Measurements from ENCODE around the gene SEBOX.
A peak's percentile ranks its signal among the peaks of the same experiment; 100 is the strongest.

Gene SEBOX

GRCh38 chr17:28324267-28324745 is 40.7 kb downstream of the SEBOX start:
- no peak for DNase-seq (ENCODE audit: extremely low read depth in 1 of 2, low read depth in 1 of 2)

- no peak for DNase-seq (ENCODE audit: extremely low read depth in 1 of 2, low read depth in 1 of 2)
Measured at GRCh38 chr17:28320215-28321061, 44.6 kb downstream of the SEBOX start.

GRCh38 chr17:28319598-28319935 is 45.4 kb downstream of the SEBOX start:
- DNase-seq (ENCODE audit: extremely low read depth in 1 of 2, low read depth in 1 of 2): no peak

- peak; percentile 79 to 89 for DNase-seq (ENCODE audit: extremely low read depth in 1 of 2, low read depth in 1 of 2)
Measured at GRCh38 chr17:28318759-28319597, 46.0 kb downstream of the SEBOX start, which contains the start of gene TMEM97. TSS of gene TMEM97 (plus strand) at chr17:28319200. CDS start at chr17:28319240, 40 bp downstream.

DNA sequence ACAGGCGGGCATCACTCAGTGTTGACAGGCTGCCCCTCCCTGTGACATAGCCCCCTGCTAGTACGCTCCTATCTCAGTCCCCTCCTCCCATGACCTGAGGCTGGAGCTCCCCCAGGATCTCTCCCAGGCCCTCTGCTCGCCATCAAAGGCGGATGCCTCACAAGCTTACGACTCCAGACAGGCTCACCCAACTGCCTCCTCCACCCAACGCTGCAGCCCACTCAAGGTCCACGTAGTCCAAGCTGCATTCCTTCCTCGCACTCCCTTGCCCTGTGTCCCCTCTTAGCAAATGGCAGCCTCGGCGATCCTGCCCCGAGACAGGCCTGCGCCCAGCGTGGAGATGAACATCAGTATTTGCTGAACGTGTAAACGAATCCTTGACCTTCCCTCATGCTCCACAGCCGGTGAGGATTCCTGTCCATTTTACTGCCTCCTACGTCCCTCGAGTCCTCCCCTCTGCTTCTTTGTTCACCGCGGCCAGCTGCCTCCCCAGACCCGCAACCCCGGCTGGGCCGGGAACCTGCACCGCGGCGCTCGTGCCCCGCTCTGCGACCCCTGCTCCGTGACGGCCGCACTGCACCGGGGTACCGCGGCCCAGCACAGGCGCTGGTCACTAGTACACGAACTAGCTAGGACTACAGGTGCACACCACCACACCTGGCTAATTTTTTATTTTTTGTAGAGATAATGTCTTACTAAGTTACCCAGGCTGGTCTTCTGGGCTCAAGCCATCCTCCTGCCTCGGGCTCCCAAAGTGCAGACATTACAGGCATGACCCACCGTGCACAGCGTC is 46.8 kb downstream of the SEBOX start:
- DNase-seq (ENCODE audit: extremely low read depth in 1 of 2, low read depth in 1 of 2): no peak

DNA sequence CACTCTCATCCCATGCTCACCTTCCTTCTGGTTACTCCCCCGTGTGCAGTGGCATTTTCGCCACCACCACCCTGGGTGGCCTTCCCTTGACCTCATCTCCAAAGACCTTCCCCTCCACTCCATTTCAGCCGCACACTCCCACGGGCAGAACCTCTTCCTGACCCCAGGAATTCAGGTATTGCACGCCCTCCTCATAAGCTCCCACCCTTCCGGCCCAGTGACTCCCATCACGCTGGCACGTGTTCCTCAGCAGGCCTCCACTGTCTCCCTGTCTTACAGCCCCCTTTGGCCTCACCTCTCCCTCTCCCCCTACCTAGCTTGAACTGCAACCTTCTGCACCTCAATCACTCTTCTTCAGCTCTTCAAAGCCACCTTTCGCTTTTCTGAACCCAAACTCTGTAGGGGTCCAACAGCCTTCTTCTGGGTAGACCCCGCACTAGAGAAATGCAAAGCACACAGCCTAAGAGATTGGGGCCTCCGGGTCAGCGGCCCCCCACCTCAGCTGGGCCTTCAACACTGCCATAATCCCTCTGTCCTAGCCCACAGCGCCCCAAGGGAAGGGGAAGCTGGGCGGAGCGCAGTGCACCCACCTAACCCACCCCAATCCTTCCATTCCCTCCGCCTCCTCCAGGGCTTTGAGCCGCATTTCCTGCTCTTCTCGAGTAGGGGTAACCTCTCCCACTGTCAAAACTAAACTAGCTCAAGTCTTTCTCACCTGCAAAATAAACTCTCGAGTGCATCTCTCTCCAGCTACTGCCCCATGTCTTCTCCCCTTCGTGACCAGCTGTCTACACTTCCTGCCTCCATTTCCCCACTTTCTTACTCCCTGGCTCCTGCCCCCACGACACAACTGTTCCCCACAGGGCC is 47.7 kb downstream of the SEBOX start:
- DNase-seq (ENCODE audit: extremely low read depth in 1 of 2, low read depth in 1 of 2): no peak

DNA sequence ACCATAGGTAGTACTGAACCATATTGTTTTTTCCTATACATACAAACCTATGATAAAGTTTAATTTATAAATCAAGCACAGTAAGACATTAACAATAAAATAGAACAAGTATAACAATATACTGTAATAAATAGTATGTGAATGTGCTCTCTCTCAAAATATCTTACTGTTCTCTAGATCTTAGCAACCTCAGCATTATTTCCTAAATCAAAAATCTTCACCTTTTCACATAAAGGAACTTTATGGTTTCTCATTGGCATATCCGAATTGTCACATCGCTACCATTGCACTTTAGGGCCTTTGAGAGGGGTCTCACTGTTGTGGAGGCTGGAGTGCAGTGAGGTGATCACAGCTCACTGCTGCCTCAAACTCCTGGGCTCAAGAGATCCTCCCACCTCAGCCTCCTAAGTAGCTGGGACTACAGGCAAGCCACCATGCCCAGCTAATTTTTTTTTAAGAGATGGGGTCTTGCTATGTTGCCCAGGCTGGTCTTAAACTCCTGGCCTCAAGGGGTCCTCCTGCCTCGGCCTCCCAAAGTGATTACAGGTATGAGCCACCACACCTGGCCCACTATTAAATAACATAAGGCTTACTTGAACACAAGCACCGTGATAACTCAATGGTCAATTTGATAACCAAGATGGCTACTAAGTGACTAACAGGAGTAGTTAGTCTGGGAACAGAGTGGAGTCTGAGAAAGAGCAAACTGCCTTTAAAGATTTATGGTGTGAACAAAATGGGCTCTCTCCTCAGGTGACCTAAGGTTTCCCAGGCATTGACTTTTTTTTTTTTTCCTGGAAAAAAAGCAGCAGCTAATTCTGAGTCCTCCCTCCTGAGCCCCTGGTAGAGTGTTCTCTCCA is 48.9 kb downstream of the SEBOX start:
- DNase-seq (ENCODE audit: extremely low read depth in 1 of 2, low read depth in 1 of 2): no peak

GRCh38 chr17:28313841-28314240 is 51.2 kb downstream of the SEBOX start:
- no peak for DNase-seq (ENCODE audit: extremely low read depth in 1 of 2, low read depth in 1 of 2)
